Upper lobe of left lung (tissue), 4 donors: ENCODE data around the gene POMP.

Source experiments
- CTCF ChIP-seq, 6 experiments: fragments of 450-650 bp in 4 of 6; fragments of 200-600 bp in 2 of 6; sonication (generic) in 2 of 6; IDR thresholded peaks; one replicate each; pipeline ENCODE4 v1.5.1; 2016 to 2019; ENCODE audit warnings: antibody characterized with exemption in 6 of 6
- POLR2AphosphoS5 ChIP-seq, 2 donors: sonication (generic); formaldehyde crosslinking; IDR thresholded peaks; one replicate each; pipeline ENCODE4 v1.5.1; 2017; ENCODE audit warnings: antibody characterized with exemption in 2 of 2

- no peak for TF ChIP-seq POLR2AphosphoS5 (IDR thresholded peaks at IDR 0.05)
- no peak for TF ChIP-seq CTCF (IDR thresholded peaks at IDR 0.05)
These were observed 49.5 kb upstream of the POMP start for GRCh38 chr13:28609381-28609780.
